Upper lobe of left lung (tissue), 6 donors: ENCODE data around the gene FANCC. TPM values are rescaled to one million over a fixed set of nuclear protein-coding genes. Genes with fewer than 3 reads are reported as not detected.

ENCODE experiments used
- ATAC-seq, 2 donors: fragments of 200-7000 bp; cut with Tn5 transposase; one replicate each; pipeline ENCODE4 v1.9.1; 2022; ENCODE audit warnings: mild to moderate bottlenecking in 2 of 2, moderate library complexity in 2 of 2; ENCODE audit not compliant: low FRiP score in 2 of 2
- DNase-seq, 2 donors: peaks; one replicate each; pipeline ENCODE4 v3.0.0-alpha.2; 2019 to 2020
- H3K27ac ChIP-seq, 4 donors: fragments of 200-600 bp; sonication (generic); one replicate each; pipeline ENCODE4 v1.5.1; 2016 to 2019
- H3K27me3 ChIP-seq, 4 donors: fragments of 200-600 bp; sonication (generic); one replicate each; pipeline ENCODE4 v1.5.1; 2017 to 2019
- H3K36me3 ChIP-seq, 4 donors: fragments of 200-600 bp; sonication (generic); one replicate each; pipeline ENCODE4 v1.5.1; 2016 to 2019
- H3K4me1 ChIP-seq, 4 donors: fragments of 200-600 bp; sonication (generic); one replicate each; pipeline ENCODE4 v1.5.1; 2018 to 2019
- H3K4me3 ChIP-seq, 4 donors: fragments of 200-600 bp; sonication (generic); one replicate each; pipeline ENCODE4 v1.5.1; 2017 to 2019; ENCODE audit warnings: mild to moderate bottlenecking in 2 of 4, moderate library complexity in 1 of 4
- H3K9me3 ChIP-seq, 4 donors: fragments of 200-600 bp; sonication (generic); one replicate each; pipeline ENCODE4 v1.5.1; 2018 to 2019
- CTCF ChIP-seq, 6 experiments: fragments of 450-650 bp in 4 of 6; fragments of 200-600 bp in 2 of 6; sonication (generic) in 2 of 6; IDR thresholded peaks; one replicate each; pipeline ENCODE4 v1.5.1; 2016 to 2019; ENCODE audit warnings: antibody characterized with exemption in 6 of 6
- EP300 ChIP-seq, 4 donors: sonication (generic); formaldehyde crosslinking; IDR thresholded peaks; one replicate each; pipeline ENCODE4 v1.5.1; 2017; ENCODE audit warnings: antibody characterized with exemption in 4 of 4, control low read depth in 2 of 4
- POLR2A ChIP-seq, 4 donors: fragments of 450-650 bp; IDR thresholded peaks; one replicate each; pipeline ENCODE4 v1.5.1; 2016 to 2017; ENCODE audit warnings: antibody characterized with exemption in 4 of 4, mild to moderate bottlenecking in 2 of 4
- POLR2AphosphoS5 ChIP-seq, 2 donors: sonication (generic); formaldehyde crosslinking; IDR thresholded peaks; one replicate each; pipeline ENCODE4 v1.5.1; 2017; ENCODE audit warnings: antibody characterized with exemption in 2 of 2
- WGBS, 2 donors: methylation state at CpG; one replicate each; pipeline ENCODE4 v1.1.5; 2017 to 2018; 5-methylcytosine and 5-hydroxymethylcytosine counted together
- total RNA-seq, 6 donors: library from RNA; depleted of rRNA in 4 of 6; stranded (reverse); fragments of >200 nt in 4 of 6; gene quantifications; one replicate each; pipeline versions ENCODE4 v1.1.0 to v1.2.1, GENCODE V29; 2016 to 2021
- donor health status: DM: no; HTN: no; CAD: no; lungs with moderate emphysema.
- donor health status: DM: no; HTN: yes; CAD: no; lungs with severe emphysema.

Gene FANCC
- total RNA-seq, 6 donors from 2014 or later: 6.7 to 27.2 (median 10.8) TPM

- no peak for TF ChIP-seq POLR2AphosphoS5 (IDR thresholded peaks at IDR 0.05)
- TF ChIP-seq EP300 (IDR thresholded peaks at IDR 0.05): no peak
- TF ChIP-seq POLR2A (IDR thresholded peaks at IDR 0.05): no peak
- no peak for TF ChIP-seq CTCF (IDR thresholded peaks at IDR 0.05)
- ATAC-seq: no peak
- no peak for DNase-seq
- Histone ChIP-seq H3K9me3 (no peaks in the 10 kb centered on the region), H3K27me3 (no peaks in the 10 kb centered on the region), H3K36me3 (no peaks in the 10 kb centered on the region), H3K27ac (no peak overlapping the region), H3K4me1 (peaks cover 13 to 18% (median 15%) of the 10 kb centered on the region in 4 donors), H3K4me3 (no peak overlapping the region)
- 83 to 95% methylated on average over 3 of the region's 3 CpGs for WGBS, 2 donors
Observed at GRCh38 chr9:95125652-95126051, 191.9 kb downstream of the FANCC start.

GRCh38 chr9:95124582-95125367, 192.7 kb downstream of the FANCC start:
- DNase-seq (no peak), ATAC-seq (no peak)
- no peak overlapping the region for H3K4me3 ChIP-seq
- peaks cover 6 to 11% (median 8%) of the 10 kb centered on the region in 4 donors for H3K4me1 ChIP-seq
- no peaks in the 10 kb centered on the region for H3K27me3 ChIP-seq
- no peaks in the 10 kb centered on the region for H3K9me3 ChIP-seq
- H3K36me3 ChIP-seq: no peaks in the 10 kb centered on the region
- no peak overlapping the region for H3K27ac ChIP-seq
- peak in 2 of 6 experiments; percentile 7 to 11 for TF ChIP-seq CTCF (IDR thresholded peaks at IDR 0.05)
- no peak for TF ChIP-seq POLR2A (IDR thresholded peaks at IDR 0.05)
- WGBS, 2 donors: 79 to 80% methylated on average over 8 to 9 of the region's 9 CpGs

- DNase-seq (no peak), ATAC-seq (no peak)
- Histone ChIP-seq H3K27ac (no peak overlapping the region), H3K27me3 (no peaks in the 10 kb centered on the region), H3K4me3 (no peak overlapping the region), H3K9me3 (no peaks in the 10 kb centered on the region), H3K36me3 (no peaks in the 10 kb centered on the region), H3K4me1 (no peaks in the 10 kb centered on the region)
- TF ChIP-seq POLR2AphosphoS5 (IDR thresholded peaks at IDR 0.05) (no peak), CTCF (IDR thresholded peaks at IDR 0.05) (no peak), EP300 (IDR thresholded peaks at IDR 0.05) (no peak), POLR2A (IDR thresholded peaks at IDR 0.05) (no peak)
Observed at GRCh38 chr9:95120781-95121370, 196.6 kb downstream of the FANCC start.

- no peak overlapping the region for H3K27ac ChIP-seq
- WGBS, 2 donors: 85 to 96% methylated on average over 4 of the region's 4 CpGs
- DNase-seq: no peak
- H3K36me3 ChIP-seq: peaks cover 0 to 5% (median 0%) of the 10 kb centered on the region in 4 donors
- H3K9me3 ChIP-seq: no peaks in the 10 kb centered on the region
- ATAC-seq: no peak
- H3K4me3 ChIP-seq: no peak overlapping the region
- TF ChIP-seq EP300 (IDR thresholded peaks at IDR 0.05): no peak
- no peaks in the 10 kb centered on the region for H3K27me3 ChIP-seq
- no peaks in the 10 kb centered on the region for H3K4me1 ChIP-seq
Observed at GRCh38 chr9:95118596-95118995, 198.9 kb downstream of the FANCC start.

GRCh38 chr9:95116808-95117204, 200.7 kb downstream of the FANCC start:
- H3K4me1 ChIP-seq: no peaks in the 10 kb centered on the region
- peaks cover 0 to 18% (median 5%) of the 10 kb centered on the region in 4 donors for H3K36me3 ChIP-seq
- H3K4me3 ChIP-seq: no peak overlapping the region
- H3K27me3 ChIP-seq: no peaks in the 10 kb centered on the region
- TF ChIP-seq POLR2A (IDR thresholded peaks at IDR 0.05) (no peak), CTCF (IDR thresholded peaks at IDR 0.05) (no peak), POLR2AphosphoS5 (IDR thresholded peaks at IDR 0.05) (no peak), EP300 (IDR thresholded peaks at IDR 0.05) (no peak)
- DNase-seq (no peak), ATAC-seq (no peak)
- no peak overlapping the region for H3K27ac ChIP-seq
- no peaks in the 10 kb centered on the region for H3K9me3 ChIP-seq
- WGBS, 2 donors: 39 to 66% methylated on average over 1 of the region's 1 CpG
